CD4-positive, alpha-beta T cell treated with Interleukin-4 for 4 hours (primary cell): Measurements from ENCODE around the gene MLEC.
"Not testable (repeated sequence)": the region's sequence is repeated elsewhere in the genome, so short reads cannot be mapped to it uniquely, and the experiment has no call there.

Experiments
- DNase-seq: peaks from one replicate; pipeline ENCODE4 v3.0.0-alpha.2; 2020

Gene MLEC

GRCh38 chr12:120666571-120667390 lies 20.2 kb upstream of the MLEC start:
- DNase-seq, result no peak

DNA sequence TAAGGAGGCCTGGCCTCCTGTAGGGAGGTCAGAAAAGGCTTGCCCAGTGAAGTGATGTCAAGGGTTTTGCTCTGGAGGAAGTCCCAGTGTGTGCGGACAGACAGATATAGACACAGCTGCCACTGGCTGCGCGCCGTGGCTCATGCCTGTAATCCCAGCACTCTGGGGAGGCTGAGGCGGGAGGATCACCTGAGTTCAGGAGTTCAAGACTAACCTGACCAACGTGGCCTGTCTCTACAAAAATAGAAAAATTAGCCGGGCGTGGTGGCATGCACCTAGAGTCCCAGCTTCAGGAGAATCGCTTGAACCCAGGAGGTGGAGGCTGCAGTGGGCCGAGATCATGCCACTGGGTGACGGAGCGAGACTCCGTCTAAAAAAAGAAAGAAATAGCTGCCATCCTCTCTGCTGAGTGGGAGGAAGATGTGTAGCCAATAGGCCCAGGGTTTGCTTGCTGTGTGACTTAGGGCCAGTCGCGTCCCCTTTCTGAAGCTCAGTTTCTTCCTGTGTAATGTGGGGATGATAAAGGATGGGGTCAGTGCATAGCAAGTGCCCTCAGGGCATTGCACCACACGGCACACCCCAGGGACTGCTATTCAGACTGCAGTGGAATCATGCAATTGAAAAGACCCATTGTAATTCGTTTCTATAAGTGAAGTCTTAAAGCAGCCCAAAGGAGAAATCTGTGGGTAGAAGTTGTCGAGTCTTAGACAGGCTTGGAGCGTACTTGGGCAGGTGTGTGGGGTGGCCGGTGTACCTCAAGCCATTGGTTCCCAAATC lies 18.7 kb upstream of the MLEC start:
- no peak for DNase-seq

DNA sequence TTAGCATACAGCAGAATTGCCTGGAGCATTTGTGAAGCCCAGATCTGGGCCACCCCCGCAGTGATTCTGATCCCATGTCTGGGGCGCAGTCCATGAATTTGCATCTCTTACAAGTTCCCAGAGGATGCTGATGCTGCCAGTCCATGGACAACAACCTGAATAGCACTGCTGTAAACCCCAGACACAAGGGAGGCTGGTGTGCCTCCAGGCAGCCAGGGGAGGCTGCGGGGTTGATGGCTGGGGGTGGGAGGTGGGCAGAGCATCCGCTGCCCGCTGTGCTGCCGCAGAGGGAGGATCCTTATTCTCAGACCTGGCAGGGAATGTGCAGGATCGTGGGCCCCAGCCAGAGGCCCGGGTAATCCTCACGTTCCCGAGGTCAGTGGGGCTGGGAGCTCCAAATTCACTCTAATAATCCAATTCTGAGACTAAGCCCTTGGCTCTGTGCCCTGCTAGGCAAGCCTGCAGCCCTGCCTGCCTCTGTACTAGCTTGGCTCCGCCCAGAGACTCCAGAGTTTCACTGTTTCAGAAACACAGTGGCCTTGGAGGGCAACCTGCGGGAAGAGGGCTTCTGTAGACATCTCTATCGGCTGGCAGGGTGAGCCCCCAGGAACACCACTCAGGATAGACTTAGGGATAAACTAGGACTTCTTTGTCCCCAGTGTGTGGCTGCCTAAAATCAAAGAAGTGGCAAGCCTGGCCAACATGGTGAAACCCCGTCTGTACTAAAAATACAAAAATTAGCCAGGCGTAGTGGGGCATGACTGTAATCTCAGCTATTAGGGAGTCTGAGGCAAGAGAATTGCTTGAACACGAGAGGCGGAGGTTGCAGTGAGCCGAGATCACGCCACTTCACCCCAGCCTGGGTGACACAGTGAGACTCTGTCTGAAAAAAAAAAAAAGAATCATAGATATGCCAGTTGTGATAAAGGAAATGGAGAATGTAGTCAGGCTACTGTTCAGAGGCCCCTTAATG lies 17.8 kb upstream of the MLEC start:
- DNase-seq, result no peak

DNA sequence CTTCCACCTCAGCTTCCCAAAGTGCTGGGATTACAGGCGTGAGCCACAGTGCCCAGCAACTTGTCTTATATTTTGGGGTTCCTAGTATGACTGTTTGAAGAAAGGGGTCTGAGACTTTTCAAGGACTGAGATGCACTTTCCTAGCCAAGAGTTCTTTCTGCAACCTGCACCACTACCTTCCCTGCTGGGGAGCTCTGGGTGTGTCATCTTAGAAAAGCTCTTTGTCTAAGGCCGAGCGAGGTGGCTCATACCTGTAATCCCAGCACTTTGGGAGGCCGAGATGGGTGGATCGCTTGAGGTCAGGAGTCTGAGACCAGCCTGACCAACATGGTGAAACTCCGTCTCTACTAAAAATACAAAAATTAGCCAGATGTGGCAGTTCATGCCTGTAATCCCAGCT lies 16.7 kb upstream of the MLEC start:
- not testable (repeated sequence) for DNase-seq

GRCh38 chr12:120670667-120671066 lies 16.3 kb upstream of the MLEC start:
- no peak for DNase-seq

- no peak for DNase-seq
These were observed 12.8 kb upstream of the MLEC start for GRCh38 chr12:120674097-120674636.

DNA sequence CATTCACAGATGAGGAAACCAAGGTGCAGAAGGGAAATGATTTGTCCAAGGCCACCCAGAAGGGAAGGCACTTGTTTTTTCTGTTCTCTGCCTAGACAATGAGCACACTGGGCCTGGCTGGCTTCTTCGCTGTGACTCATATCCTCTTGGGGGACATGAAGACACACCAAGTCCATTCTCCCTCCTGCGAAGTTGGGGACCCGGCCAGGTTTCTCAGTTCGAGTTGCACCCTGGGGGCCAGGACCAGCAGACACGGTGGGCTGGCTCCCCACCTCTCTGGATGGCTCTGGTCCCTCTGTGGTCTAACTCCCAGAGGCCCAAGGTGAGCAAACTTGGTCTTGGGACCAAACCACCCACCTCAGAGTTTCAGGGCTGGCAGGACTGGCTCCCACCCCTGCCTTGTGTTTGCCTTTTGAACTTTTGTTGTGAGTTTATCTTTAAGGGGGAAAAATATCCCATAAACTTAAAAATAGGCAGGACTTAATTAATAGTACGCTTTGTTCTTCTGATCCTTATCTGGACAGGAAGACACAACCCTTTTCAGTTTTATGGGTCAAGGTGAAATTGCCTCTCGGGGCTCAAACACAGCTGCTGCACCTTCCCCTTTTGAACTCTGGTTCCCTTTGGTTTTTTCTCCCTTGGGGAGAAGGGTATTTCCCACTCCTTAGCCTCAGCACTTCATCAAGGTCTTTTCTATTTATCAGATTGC lies 9.0 kb upstream of the MLEC start:
- DNase-seq, result no peak

- no peak for DNase-seq
These were observed 8.4 kb upstream of the MLEC start for GRCh38 chr12:120678572-120678971.

GRCh38 chr12:120680165-120680738 lies 6.7 kb upstream of the MLEC start:
- DNase-seq, result no peak

DNA sequence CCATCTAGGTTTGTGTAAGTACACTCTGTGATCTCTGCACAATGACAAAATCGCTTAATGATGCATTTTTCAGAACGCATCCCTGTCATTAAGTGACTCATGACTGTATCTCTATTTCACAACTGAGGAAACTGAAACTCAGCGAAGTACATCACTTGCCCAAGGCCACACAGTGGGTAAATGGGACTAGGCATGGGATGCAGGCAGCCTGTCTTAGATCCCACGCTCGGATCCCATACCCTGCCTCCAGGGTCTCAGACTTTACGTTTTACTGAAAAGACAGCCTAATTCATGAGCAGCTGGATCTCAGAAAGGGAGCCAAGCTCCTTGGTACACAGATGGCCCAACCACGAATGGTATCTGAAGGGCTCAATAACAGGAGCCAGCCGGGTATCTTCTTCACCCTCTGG lies 2.4 kb upstream of the MLEC start:
- DNase-seq, result no peak

- no peak for DNase-seq
These were observed 1.4 kb upstream of the MLEC start for GRCh38 chr12:120685522-120685921.

GRCh38 chr12:120686151-120686689 lies 729 bp upstream of the MLEC start:
- peak; percentile 97 for DNase-seq

GRCh38 chr12:120687578-120688289 lies 785 bp downstream of the MLEC start:
- DNase-seq, result no peak

DNA sequence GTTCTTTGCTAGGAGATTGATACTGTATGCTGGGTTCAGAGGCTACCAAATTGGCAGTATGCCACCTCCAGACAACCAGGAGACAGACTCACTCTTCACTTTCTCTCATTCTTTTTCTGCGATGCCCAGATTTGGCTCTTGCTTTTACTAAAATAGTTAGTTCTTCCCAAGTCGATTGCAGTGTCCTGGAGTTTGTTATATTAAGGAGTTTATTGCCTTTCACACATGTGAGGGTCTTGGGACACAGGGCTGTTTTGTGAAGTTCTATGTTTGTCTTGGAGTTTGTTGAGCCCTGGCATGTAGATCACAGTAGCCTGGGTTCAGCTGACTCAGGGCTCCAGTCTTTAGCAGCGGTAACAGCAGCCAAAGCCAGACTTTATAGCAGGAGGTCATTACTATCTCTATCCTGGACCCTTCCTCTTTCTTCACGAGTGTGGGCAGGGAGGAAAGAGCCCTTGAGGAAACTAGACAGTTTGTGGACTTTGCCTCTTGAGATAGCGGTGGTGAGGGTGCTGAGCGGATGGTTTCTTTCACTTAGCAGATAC lies 1.6 kb downstream of the MLEC start:
- no peak for DNase-seq

- DNase-seq, result no peak
These were observed 2.6 kb downstream of the MLEC start for GRCh38 chr12:120689397-120690082.

- no peak for DNase-seq
These were observed 3.1 kb downstream of the MLEC start for GRCh38 chr12:120690083-120690450.

GRCh38 chr12:120690978-120691377 lies 4.0 kb downstream of the MLEC start:
- no peak for DNase-seq

DNA sequence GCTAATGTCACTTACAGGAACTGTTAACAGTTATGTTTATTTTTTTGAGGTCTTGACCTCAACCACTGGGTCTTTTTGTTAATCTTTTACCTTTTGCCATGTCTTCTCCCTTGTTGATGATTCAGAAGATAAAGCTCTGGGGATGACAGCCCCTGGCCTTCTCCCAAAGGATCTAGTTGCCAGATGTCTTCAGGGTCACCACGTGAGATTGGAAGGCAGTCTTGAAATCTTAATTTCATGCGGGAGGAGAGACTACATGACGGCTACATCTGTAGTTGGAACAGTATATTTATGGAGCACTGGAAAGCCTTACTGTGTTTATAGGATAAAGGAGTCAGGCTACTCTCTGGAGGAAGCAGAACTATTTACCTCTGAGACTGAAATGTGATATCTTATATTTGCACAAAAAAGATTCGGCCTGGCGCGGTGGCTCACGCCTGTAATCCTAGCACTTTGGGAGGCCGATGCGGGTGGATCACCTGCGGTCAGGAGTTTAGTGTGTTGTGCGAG lies 5.6 kb downstream of the MLEC start:
- no peak for DNase-seq

GRCh38 chr12:120693848-120694247 lies 6.9 kb downstream of the MLEC start:
- DNase-seq, result no peak

- DNase-seq, result no peak
These were observed 9.7 kb downstream of the MLEC start for GRCh38 chr12:120696626-120697025.
